Neuronal stem cell (in vitro differentiated cells): Measurements from ENCODE around the gene DLX6.
A peak's percentile ranks its signal among the peaks of the same experiment; 100 is the strongest.

Experiments
- DNase-seq: peaks from one replicate; pipeline ENCODE4 v3.0.0-alpha.2; 2013; ENCODE audit warnings: low spot score
- H2AFZ ChIP-seq: one replicate; pipeline ENCODE4 v1.6.1; 2013; ENCODE audit warnings: mild to moderate bottlenecking, low read length, inconsistent platforms
- H2AK5ac ChIP-seq: 2 replicates; pipeline ENCODE4 v1.6.1; 2013; ENCODE audit warnings: low read depth, mild to moderate bottlenecking, inconsistent platforms, low read length, moderate library complexity, mixed read lengths
- H2BK120ac ChIP-seq: 2 replicates; pipeline ENCODE4 v1.6.1; 2013; ENCODE audit warnings: low read depth, mild to moderate bottlenecking, inconsistent platforms, low read length, moderate library complexity, mixed read lengths
- H2BK12ac ChIP-seq: one replicate; pipeline ENCODE4 v1.6.1; 2013; ENCODE audit warnings: low read length, inconsistent platforms
- H2BK15ac ChIP-seq: 2 replicates; pipeline ENCODE4 v1.6.1; 2013; ENCODE audit warnings: mild to moderate bottlenecking, low read length, inconsistent platforms, mixed read lengths
- H2BK5ac ChIP-seq: one replicate; pipeline ENCODE4 v1.6.1; 2013; ENCODE audit warnings: inconsistent platforms, mild to moderate bottlenecking, low read length, moderate library complexity
- H3K14ac ChIP-seq: one replicate; pipeline ENCODE4 v1.6.1; 2013; ENCODE audit warnings: low read length, inconsistent platforms
- H3K18ac ChIP-seq: 2 replicates; pipeline ENCODE4 v1.6.1; 2013; ENCODE audit warnings: low read length, inconsistent platforms
- H3K23ac ChIP-seq: 2 replicates; pipeline ENCODE4 v1.6.1; 2013; ENCODE audit warnings: low read depth, mild to moderate bottlenecking, mixed read lengths, low read length, inconsistent platforms; ENCODE audit not compliant: poor library complexity
- H3K27ac ChIP-seq: replicated peaks from 3 replicates; pipeline ENCODE4 v1.5.1; 2013; ENCODE audit warnings: low read length, inconsistent platforms
- H3K27me3 ChIP-seq, 3 experiments: 2 replicates each; pipeline ENCODE4 v1.6.1; 2013; ENCODE audit warnings: low read length in 3 of 3, mild to moderate bottlenecking in 2 of 3, inconsistent platforms in 1 of 3, low read depth in 1 of 3, mixed read lengths in 1 of 3, moderate library complexity in 1 of 3; ENCODE audit not compliant: control insufficient read depth in 3 of 3, insufficient read depth in 3 of 3
- H3K36me3 ChIP-seq, 2 donors: replicated peaks in 1 of 2; 2 replicates each; pipeline ENCODE4 v1.6.1; 2013; ENCODE audit warnings: low read length in 2 of 2; ENCODE audit not compliant: control insufficient read depth in 2 of 2, insufficient read depth in 2 of 2
- H3K4ac ChIP-seq: 2 replicates; pipeline ENCODE4 v1.6.1; 2013; ENCODE audit warnings: inconsistent platforms, mild to moderate bottlenecking, low read length, moderate library complexity
- H3K4me1 ChIP-seq, 2 donors: 1 replicate in 1 of 2; 2 replicates in 1 of 2; pipeline ENCODE4 v1.6.1; 2013; ENCODE audit warnings: low read length in 2 of 2, low read depth in 1 of 2; ENCODE audit not compliant: control insufficient read depth in 2 of 2, insufficient read depth in 1 of 2
- H3K4me2 ChIP-seq: one replicate; pipeline ENCODE4 v1.6.1; 2013; ENCODE audit warnings: mild to moderate bottlenecking, low read length, inconsistent platforms; ENCODE audit not compliant: insufficient read depth, poor library complexity, severe bottlenecking
- H3K4me3 ChIP-seq, 2 donors: 2 replicates each; pipeline ENCODE4 v1.5.1; 2013; ENCODE audit warnings: low read length in 2 of 2, mild to moderate bottlenecking in 2 of 2, inconsistent platforms in 1 of 2, moderate library complexity in 1 of 2
- H3K79me1 ChIP-seq: one replicate; pipeline ENCODE4 v1.6.1; 2013; ENCODE audit warnings: low read depth, mild to moderate bottlenecking, inconsistent platforms, low read length, moderate library complexity
- H3K9ac ChIP-seq: one replicate; pipeline ENCODE4 v1.6.1; 2013; ENCODE audit warnings: mild to moderate bottlenecking, low read depth, low read length, inconsistent platforms; ENCODE audit not compliant: poor library complexity
- H3K9me3 ChIP-seq, 2 donors: replicated peaks in 1 of 2; 2 replicates each; pipeline versions ENCODE3 to v1.6.1; 2013; ENCODE audit warnings: low read length in 2 of 2, mild to moderate bottlenecking in 2 of 2, inconsistent platforms in 1 of 2, low read depth in 1 of 2, mixed read lengths in 1 of 2, moderate library complexity in 1 of 2; ENCODE audit not compliant: control insufficient read depth in 2 of 2, insufficient read depth in 1 of 2
- H4K8ac ChIP-seq: one replicate; pipeline ENCODE4 v1.6.1; 2013; ENCODE audit warnings: low read depth, mild to moderate bottlenecking, inconsistent platforms, low read length, moderate library complexity
- H4K91ac ChIP-seq: one replicate; pipeline ENCODE4 v1.6.1; 2013; ENCODE audit warnings: low read length, low read depth, mild to moderate bottlenecking, inconsistent platforms; ENCODE audit not compliant: poor library complexity
- WGBS, 2 donors: extraction: QIAGEN DNeasy Blood & Tissue Kit; methylation state at CpG; one replicate each; pipeline ENCODE4 v1.1.7; 2013; ENCODE audit warnings: missing lambda C conversion rate in 2 of 2, mixed read lengths in 1 of 2; ENCODE audit not compliant: insufficient read length in 2 of 2, insufficient replicate concordance in 1 of 2; ENCODE audit errors: extremely low coverage in 2 of 2; 5-methylcytosine and 5-hydroxymethylcytosine counted together

DLX6 gene

DNA sequence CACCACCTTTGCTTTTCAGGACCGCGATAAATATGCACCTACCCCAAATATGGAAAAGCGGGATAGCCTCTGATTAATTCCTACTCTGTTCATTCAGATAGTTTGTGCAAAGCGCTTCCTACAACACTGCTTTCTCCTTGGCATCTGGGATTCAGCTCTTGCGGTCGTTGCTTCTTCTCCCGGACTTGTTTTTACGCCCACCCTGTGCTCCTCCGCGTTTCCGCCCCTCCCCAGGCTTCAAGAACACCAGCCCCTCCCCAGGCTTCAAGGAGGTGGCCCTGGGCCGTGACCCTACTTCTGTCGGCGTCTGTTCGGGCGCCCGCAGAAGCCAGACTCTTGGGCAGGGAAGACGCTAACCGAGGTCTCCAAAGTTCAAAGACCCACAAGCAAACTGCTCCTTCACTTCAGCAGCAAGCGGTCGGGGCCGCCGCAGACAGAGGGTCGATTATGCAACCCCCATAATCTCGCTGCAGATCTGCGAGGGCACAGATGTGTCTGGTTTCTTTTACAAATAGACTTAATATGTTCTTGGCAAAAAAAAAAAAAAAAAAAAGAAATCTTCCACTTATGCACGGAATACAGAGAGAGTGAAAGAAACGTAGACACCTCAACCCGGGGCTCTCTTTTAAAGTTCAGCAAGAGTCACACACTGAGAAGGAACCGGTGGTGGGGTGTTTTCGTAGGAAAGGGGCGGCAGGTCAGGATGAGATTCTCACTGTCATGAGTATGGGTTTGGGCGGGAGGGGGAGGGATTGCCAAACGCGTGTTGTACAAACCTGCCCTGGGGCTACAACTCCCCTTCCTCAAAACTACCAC, 17.3 kb downstream of the DLX6 start:
- H3K79me1 ChIP-seq: peaks cover 1% of the 10 kb centered on the region
- H2AK5ac ChIP-seq: no peak overlapping the region
- H3K36me3 ChIP-seq: no peaks in the 10 kb centered on the region
- no peak overlapping the region for H3K18ac ChIP-seq
- H4K91ac ChIP-seq: no peak overlapping the region
- H3K4me1 ChIP-seq: peaks cover 2 to 20% of the 10 kb centered on the region in 2 donors
- no peak overlapping the region for H2BK12ac ChIP-seq
- H2BK120ac ChIP-seq: no peak overlapping the region
- H3K27me3 ChIP-seq: peaks cover 45 to 99% (median 95%) of the 10 kb centered on the region in 3 experiments
- no peak overlapping the region for H3K27ac ChIP-seq
- no peak overlapping the region for H3K4me2 ChIP-seq
- no peak overlapping the region for H3K9ac ChIP-seq
- no peak overlapping the region for H3K4ac ChIP-seq
- peak; percentile 31 for DNase-seq
- H2BK15ac ChIP-seq: no peak overlapping the region
- peak overlapping the region in 1 of 2 donors; percentile 49 for H3K4me3 ChIP-seq
- WGBS, 2 donors: no CpG with 5 or more reads among the region's 35 CpGs
- H3K14ac ChIP-seq: no peak overlapping the region
- no peak overlapping the region for H2BK5ac ChIP-seq
- H4K8ac ChIP-seq: no peak overlapping the region
- no peaks in the 10 kb centered on the region for H3K9me3 ChIP-seq
- H2AFZ ChIP-seq: no peak overlapping the region
- H3K23ac ChIP-seq: no peak overlapping the region

GRCh38 chr7:97024209-97025129, 19.1 kb downstream of the DLX6 start, which contains the start of gene DLX5:
TSS of gene DLX5 (minus strand) at chr7:97024831. CDS start at chr7:97024623, 208 bp downstream.
- WGBS, 2 donors: no CpG with 5 or more reads among the region's 60 CpGs

DNA sequence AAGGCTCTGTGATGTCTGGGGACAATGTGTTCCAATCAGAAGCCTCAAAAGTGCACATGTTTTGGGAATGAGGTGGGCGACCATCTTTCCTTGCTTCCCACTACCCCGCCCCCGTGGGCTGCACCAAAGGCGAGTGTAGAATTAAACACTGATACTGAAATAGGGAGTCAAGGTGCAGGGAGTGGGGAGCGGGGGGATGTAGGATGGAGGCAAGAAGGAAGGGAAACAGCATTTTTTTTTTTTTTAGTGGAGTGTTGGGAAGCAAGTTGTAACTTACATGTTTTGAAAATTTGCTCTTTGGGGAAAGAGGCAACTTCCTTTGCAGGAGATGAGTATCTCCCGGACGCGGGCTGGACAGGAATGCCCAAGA, 19.8 kb downstream of the DLX6 start:
- DNase-seq: no peak
- Histone ChIP-seq H3K9me3 (no peaks in the 10 kb centered on the region), H3K79me1 (peaks cover 1% of the 10 kb centered on the region), H4K8ac (no peak overlapping the region), H3K36me3 (no peaks in the 10 kb centered on the region), H3K4ac (no peak overlapping the region), H3K18ac (no peak overlapping the region), H2AK5ac (no peak overlapping the region), H3K9ac (no peak overlapping the region), H3K4me1 (peaks cover 2 to 18% of the 10 kb centered on the region in 2 donors), H3K27ac (no peak overlapping the region), H3K14ac (no peak overlapping the region), H2AFZ (no peak overlapping the region), H2BK5ac (no peak overlapping the region), H3K27me3 (peaks cover 34 to 87% (median 72%) of the 10 kb centered on the region in 3 experiments), H3K4me3 (no peak overlapping the region), H3K4me2 (no peak overlapping the region), H4K91ac (no peak overlapping the region), H3K23ac (no peak overlapping the region), H2BK15ac (no peak overlapping the region), H2BK120ac (no peak overlapping the region), H2BK12ac (no peak overlapping the region)
- WGBS, 2 donors: no CpG with 5 or more reads among the region's 8 CpGs

More at GRCh38 chr7:97024209-97025129, 19.1 kb downstream of the DLX6 start, which contains the start of gene DLX5:
- no peak within 1 kb of the TSS for H2BK12ac ChIP-seq
- H3K4ac ChIP-seq: no peak within 1 kb of the TSS
- H3K4me2 ChIP-seq: peak within 1 kb of the TSS; percentile 95
- no peak within 1 kb of the TSS for H2BK15ac ChIP-seq
- H3K36me3 ChIP-seq: no peaks in the 10 kb centered on the region
- H3K9ac ChIP-seq: peak within 1 kb of the TSS; percentile 83
- H4K8ac ChIP-seq: no peak within 1 kb of the TSS
- no peaks in the 10 kb centered on the region for H3K9me3 ChIP-seq
- H3K79me1 ChIP-seq: peaks cover 1% of the 10 kb centered on the region
- H2AK5ac ChIP-seq: peak within 1 kb of the TSS; percentile 13
- peaks cover 34 to 87% (median 77%) of the 10 kb centered on the region in 3 experiments for H3K27me3 ChIP-seq
- peak within 1 kb of the TSS; percentile 87 for H3K18ac ChIP-seq
- H2BK5ac ChIP-seq: peak within 1 kb of the TSS; percentile 20
- H3K4me1 ChIP-seq: peaks cover 2 to 18% of the 10 kb centered on the region in 2 donors
- DNase-seq: peak; percentile 67
- H4K91ac ChIP-seq: no peak within 1 kb of the TSS
- H3K27ac ChIP-seq: no peak within 1 kb of the TSS
- H3K23ac ChIP-seq: peak within 1 kb of the TSS; percentile 36
- H3K4me3 ChIP-seq: peak within 1 kb of the TSS in 1 of 2 donors; percentile 83
- no peak within 1 kb of the TSS for H2BK120ac ChIP-seq
- H2AFZ ChIP-seq: peak within 1 kb of the TSS; percentile 73
- H3K14ac ChIP-seq: no peak within 1 kb of the TSS
